ENCODE measurements around the gene RFT1.
A peak's percentile ranks its signal among the peaks of the same experiment; 100 is the strongest.

Gene RFT1

DNA sequence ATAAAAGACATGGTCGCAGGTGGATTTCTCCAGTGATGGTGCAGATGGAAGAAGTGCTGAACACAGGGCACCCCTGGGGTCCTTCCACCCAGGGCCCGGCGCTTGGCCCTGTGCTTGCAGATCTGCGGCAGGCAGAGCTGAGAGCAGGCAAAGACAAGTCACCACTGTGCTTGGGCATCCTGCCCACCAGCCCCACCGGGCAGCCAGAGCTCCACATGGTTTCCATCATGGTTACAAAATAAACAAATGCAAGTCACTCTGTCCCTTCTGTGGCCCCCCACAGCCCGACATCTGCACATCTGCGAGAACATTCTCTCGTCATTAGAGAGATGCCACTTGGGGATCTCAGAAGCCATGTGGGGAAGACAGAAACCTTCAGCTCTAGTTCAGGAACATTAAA is 46.7 kb downstream of the RFT1 start:
- DNase-seq, result no peak

- DNase-seq, result no peak
Observed at GRCh38 chr3:53082736-53083135, 47.5 kb downstream of the RFT1 start.

GRCh38 chr3:53081318-53081717 is 48.9 kb downstream of the RFT1 start:
- DNase-seq, result no peak

DNA sequence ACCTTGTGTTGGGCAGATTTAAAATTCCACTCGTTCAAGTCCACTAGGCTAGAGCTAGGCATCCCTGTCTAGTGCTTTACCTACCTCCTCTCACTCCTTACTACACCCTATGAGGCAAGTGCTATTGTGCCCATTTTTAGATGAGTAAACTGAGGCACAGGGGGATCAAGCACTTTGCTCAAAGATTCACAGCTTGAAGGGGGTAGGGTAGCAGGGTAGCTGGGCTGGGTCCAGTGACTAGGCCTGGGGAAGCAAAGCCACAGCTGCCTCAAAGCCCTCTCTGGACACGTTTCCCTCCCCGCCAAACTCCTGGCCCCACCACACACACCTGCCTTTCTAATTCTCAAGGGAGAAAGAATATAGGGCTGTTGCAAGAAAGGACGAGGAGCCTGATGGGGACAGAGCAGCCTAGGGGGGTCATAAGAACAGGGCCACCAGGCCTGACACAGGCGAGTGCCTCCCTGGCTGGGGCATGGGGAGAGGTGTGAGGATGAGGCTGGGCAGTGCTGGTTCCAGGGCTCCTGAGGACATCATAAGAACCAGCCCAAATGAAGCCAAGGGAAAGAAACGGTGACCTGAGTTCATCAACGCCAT is 49.5 kb downstream of the RFT1 start:
- DNase-seq, result no peak

DNA sequence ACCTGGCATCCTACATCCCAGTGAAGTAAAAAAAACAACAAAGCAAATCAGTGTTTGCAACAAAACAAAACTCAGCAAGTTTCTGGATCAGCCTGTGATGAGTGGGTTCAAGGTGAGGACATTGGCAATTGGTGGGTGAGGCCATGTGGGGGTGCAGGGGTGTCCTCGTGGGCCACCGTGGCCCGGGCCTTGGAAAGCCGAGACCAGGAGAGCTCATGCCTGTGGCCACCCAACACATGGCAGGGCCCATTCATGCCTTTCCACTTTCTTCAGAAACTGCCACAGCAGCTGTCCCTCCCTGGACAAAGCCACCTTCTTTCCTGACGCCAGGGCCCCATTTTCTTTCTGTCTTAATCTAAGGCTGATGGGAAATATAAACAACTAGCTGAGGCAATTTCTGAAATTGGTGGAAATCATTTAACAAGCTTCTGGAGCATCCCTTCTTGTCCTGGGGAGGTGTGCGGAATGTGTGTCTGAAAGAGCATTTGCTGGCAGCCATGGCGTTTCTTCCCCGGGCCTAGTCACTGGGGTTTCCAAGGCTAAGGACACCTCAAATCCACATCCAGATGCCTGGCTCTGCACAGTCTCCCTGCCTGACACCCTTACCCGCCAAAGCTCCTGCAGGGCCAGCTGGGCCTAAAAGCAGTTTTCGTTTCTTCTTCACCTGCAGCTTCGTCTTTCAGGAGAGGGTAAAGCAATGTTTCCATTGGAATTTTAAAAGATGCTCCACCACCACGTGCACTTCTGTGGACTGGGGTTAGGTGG is 50.3 kb downstream of the RFT1 start:
- no peak for DNase-seq

GRCh38 chr3:53079147-53079546 is 51.1 kb downstream of the RFT1 start:
- no peak for DNase-seq

- DNase-seq, result no peak
Observed at GRCh38 chr3:53078656-53079055, 51.6 kb downstream of the RFT1 start.

- DNase-seq, result no peak
Observed at GRCh38 chr3:53077476-53078220, 52.6 kb downstream of the RFT1 start.

DNA sequence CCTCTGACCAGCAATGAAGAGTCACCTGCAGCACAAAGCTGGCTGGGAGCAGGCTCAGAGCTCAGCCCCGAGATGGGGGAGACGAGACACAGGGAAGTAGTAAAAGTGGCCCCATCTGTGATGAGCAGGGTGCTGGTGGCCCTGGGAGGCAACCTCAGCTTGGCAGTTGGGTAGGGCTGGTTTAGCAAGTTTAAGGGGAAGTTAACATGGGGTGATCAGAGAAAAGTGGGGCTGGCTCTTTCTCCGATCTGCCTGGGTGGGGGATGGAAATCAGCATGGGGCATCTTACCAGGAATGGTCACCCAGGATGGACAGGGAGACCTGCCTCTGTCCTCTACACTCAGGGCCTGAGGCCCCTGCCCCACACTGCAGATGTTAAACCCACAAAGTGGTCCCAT is 54.5 kb downstream of the RFT1 start:
- no peak for DNase-seq

GRCh38 chr3:53074761-53075742 is 55.2 kb downstream of the RFT1 start:
- no peak for DNase-seq

GRCh38 chr3:53074366-53074696 is 55.9 kb downstream of the RFT1 start:
- DNase-seq, result no peak

DNA sequence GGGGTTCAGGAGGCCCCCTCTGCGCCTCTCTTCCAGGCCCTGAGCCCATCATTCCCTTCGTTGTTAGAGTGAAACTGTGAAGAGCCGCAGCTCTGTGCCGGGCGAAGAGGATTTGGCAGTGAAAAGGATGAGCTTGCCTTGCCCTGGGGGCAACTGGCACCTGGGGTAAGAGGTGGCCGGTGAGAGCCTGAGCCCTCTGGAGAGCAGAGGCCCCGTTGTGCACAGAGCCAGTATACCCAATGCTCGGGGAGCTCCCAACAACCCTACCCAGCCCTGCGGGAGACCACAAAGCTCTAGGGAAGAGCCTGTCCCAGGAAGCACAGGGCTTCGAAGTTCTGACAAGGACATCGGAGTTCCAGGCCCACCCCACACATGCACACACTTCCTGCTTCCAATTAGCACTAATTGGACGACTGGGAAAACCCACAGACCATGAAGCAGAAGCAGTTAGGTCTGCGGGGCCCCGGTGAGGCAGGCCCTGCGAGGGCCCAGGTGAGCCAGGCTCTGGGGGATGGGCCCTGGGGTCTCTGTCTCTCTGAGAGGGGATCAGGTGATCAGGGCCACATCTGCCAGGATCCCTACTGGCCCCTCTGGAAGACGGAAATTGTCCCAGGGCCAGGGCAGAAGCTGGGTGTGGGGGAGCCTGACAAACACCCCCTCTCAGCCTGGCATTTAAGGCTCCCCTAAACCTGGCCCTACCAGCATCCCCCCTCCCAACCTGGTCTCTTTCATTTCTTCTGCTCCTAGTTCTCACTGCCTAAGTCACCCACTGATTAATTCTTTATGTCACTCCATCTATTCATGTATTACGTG is 56.5 kb downstream of the RFT1 start:
- no peak for DNase-seq

DNA sequence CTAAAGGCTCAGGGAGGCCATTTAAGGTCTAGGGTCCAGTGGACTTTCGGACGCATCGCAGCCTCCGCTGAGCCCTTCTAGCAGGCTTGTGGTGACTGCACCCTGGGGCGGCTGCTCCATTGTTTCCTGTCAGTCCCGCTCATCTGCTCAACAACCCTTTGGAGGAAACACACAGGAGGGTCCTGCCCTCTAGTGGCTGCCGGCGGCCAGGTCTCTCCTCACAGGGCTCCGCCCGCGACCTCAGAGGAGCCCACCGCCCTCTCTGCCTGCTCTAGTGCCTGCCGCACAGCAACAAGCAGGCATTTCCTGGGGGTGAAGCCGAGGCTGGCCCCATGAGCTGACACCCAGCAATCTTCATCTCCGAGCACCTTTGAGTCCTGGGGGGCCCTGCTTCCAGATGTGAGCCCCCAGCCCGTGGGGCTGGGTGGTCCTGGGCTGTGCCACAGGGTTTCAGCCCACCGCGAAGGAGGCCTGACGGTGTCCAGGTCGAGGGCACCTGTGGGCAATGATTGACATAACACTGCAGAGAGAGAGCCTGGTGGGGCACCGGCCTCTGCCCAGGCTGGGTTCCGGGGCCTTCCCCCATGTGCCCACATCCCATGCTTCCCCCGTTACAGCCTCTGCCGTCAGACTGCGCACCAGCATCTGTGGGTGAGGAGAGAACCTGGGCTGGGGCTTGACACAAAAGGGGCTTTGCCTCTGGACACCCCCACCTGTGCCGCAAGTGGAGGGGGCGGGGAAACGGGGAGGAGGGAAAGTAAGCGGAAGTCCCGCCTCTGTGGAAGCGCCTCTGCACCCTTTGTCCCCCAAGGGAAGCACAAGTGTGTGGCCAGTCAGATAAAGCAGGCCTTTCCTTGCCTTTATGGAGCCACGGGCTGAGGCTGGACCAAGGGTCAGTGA is 57.3 kb downstream of the RFT1 start:
- peak; percentile 92 to 93 for DNase-seq

DNA sequence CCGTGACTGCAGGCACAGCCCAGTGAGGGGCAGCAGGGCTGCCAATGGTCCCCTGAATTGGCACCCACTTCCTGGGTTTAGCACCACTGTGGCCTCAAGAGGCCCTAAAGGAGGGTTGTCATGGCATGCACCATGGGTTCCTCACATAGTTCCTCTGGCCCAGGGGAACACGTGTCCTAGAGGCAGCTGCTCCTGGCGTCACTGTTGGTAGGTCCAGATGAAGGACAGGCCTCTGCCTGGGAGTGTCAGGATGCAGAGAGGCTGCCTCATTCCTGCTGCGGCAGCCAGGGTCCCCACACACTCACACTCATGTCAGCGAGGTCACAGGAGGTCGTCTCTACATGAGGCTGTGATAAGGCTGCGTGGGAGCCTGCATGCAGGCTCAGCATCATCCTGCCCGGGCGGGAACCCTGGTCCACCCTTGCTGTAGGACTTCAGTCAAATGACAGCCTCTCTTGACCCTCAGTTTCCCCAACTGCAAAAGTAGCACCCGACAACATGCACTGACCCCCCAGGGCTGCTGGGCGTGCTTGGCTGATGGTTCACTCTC is 58.3 kb downstream of the RFT1 start:
- DNase-seq, result no peak

GRCh38 chr3:53069422-53070068 is 60.7 kb downstream of the RFT1 start:
- DNase-seq, result no peak

GRCh38 chr3:53068176-53068575 is 62.1 kb downstream of the RFT1 start:
- DNase-seq, result no peak

- DNase-seq, result no peak
Observed at GRCh38 chr3:53067567-53067966, 62.7 kb downstream of the RFT1 start.

- no peak for DNase-seq
Observed at GRCh38 chr3:53065841-53066480, 64.3 kb downstream of the RFT1 start.

DNA sequence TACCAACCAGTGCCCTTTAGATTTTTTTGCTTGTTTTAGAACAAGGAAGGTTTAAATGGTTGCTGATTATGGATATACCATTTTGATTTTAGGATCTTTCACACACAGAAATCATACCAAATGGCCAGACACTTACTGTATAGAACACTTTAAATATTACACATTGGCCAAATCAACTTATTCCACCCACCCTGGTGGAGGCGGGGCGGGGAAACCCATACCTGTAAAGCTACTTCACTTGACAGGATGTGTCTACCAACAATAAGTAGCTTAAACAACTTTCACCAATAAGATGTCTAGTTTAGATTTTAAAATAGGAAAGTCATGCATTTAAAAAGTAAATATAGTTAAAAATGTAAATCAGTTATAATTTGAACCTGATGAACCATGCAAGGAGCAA is 67.3 kb downstream of the RFT1 start:
- DNase-seq, result peak in 1 of 2 experiments; percentile 11

- no peak for DNase-seq
Observed at GRCh38 chr3:53056442-53056841, 73.8 kb downstream of the RFT1 start.
